Measurements from ENCODE around the gene BCL6B.

DNA sequence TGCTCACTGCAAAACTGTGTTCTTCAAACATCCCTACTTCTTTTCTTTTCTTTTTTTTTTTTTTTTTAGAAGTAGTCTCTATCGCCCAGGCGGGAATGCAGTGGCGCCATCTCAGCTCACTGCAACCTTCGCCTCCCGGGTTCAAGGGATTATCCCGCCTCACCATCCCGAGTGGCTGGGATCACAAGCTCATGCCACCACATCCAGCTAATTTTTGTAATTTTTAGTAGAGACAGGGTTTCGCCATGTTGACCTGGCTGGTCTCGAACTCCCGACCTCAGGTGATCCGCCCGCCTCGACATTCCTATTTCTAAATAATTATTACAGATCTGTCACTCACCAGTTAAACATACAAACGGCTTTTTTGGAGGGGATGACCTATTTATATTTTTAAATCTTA, 11.4 kb upstream of the BCL6B start:
- TF ChIP-seq, protein P1, sequence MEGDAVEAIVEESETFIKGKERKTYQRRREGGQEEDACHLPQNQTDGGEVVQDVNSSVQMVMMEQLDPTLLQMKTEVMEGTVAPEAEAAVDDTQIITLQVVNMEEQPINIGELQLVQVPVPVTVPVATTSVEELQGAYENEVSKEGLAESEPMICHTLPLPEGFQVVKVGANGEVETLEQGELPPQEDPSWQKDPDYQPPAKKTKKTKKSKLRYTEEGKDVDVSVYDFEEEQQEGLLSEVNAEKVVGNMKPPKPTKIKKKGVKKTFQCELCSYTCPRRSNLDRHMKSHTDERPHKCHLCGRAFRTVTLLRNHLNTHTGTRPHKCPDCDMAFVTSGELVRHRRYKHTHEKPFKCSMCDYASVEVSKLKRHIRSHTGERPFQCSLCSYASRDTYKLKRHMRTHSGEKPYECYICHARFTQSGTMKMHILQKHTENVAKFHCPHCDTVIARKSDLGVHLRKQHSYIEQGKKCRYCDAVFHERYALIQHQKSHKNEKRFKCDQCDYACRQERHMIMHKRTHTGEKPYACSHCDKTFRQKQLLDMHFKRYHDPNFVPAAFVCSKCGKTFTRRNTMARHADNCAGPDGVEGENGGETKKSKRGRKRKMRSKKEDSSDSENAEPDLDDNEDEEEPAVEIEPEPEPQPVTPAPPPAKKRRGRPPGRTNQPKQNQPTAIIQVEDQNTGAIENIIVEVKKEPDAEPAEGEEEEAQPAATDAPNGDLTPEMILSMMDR (IDR thresholded peaks at IDR 0.05 in 2 of 3, conservative IDR thresholded peaks at IDR 0.05 in 1 of 3; ENCODE audit: borderline replicate concordance in 1 of 3, insufficient read depth in 1 of 3, low read depth in 2 of 3, low read length in 2 of 3): no peak
- TF ChIP-seq ZNF274 (IDR thresholded peaks at IDR 0.05; ENCODE audit: low read depth, low read length) (no peak), POLR2AphosphoS5 (IDR thresholded peaks at IDR 0.05; ENCODE audit: low read depth, low read length) (no peak), POLR2A (IDR thresholded peaks at IDR 0.05; ENCODE audit: borderline replicate concordance, extremely low read depth, insufficient read depth, insufficient read length) (no peak), EZH2 (IDR thresholded peaks at IDR 0.05) (no peak), CEBPB (IDR thresholded peaks at IDR 0.05; ENCODE audit: low read depth) (no peak), SIN3A (IDR thresholded peaks at IDR 0.05; ENCODE audit: low read depth) (no peak), CBX3 (IDR thresholded peaks at IDR 0.05; ENCODE audit: low read depth) (no peak), EZH2phosphoT487 (IDR thresholded peaks at IDR 0.05; ENCODE audit: borderline replicate concordance) (no peak), SP1 (IDR thresholded peaks at IDR 0.05; ENCODE audit: low read depth) (no peak), SRF (IDR thresholded peaks at IDR 0.05; ENCODE audit: low read depth) (no peak)
- TF ChIP-seq, protein P2, sequence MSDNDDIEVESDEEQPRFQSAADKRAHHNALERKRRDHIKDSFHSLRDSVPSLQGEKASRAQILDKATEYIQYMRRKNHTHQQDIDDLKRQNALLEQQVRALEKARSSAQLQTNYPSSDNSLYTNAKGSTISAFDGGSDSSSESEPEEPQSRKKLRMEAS (IDR thresholded peaks at IDR 0.05): no peak
